Retina (tissue), 1 donor: ENCODE results near the gene TMEM186.
"Not testable (repeated sequence)": the region's sequence is repeated elsewhere in the genome, so short reads cannot be mapped to it uniquely, and the experiment has no call there.

Source experiments
- DNase-seq: peaks from one replicate; pipeline ENCODE4 v3.0.0-alpha.2; 2016

The TMEM186 gene

DNA sequence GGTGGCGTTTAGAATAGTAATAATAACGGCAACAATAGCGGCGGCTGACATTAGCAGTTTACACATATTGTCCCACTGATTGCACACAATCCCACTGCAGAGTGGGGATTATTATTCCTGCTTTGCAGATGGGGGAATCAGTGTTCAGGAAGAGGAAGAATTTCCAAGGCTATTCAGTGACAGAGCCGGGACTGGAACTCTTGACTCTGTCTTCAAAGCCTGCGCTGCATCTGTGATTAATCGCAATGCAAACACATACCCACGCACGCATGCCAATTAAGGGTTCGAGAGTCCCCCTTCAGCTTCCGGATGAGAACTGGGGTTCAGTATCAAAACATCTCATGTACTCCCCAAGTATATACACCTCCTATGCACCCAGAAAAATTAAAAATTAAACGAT, 29.2 kb downstream of the TMEM186 start:
- DNase-seq, result no peak

DNA sequence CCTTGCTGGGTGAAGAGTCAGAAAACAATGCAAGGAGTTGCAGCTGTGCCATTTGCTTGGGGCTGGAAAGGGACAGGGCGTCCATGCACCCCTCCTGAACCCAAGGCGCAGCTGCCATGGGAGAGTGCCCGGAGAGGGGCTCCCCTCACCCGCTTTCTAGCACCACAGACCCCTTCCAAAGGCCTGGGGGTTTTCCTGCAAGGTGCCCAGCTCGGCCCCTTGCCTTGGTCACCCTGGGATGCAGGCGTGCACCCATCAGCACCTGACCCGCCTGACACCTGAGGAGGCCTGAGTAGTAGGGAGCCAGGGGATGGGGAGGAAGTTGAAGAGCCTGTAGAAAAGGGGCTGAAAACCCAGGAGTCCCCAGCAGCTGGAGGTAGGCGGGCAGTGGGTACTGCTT, 30.3 kb downstream of the TMEM186 start:
- no peak for DNase-seq

DNA sequence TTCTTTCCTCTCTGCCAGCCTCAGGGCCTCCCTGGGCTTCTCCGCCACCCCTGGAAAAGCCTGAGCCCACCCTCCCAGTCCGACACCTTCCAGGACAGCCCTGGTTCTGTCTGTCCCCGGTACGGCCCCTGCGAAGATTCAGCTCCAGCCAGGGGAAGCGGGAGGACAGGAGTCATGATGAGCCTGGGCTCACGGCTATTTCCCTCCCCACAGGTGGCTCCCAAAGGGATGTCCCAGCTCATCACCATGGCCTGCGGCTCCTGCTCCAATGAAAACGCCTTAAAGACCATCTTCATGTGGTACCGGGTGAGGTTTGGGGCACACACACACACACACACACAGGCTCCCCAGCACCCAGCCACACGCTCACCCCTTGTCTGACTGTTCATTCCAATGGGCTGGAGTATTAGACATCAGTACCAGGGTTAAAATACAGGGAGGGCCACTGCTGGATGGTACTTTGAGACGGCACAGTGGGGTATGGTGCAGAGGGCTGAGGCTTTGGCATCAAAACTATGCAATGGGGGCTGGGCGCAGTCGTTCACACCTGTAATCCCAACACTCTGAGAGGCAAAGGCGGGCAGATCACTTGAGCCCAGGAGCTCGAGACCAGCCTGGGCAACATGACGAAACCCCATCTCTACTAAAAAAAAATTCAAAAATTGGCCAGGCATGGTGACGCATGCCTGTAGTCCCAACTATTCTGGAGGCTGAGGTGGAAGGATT, 32.8 kb downstream of the TMEM186 start:
- DNase-seq, result no peak

DNA sequence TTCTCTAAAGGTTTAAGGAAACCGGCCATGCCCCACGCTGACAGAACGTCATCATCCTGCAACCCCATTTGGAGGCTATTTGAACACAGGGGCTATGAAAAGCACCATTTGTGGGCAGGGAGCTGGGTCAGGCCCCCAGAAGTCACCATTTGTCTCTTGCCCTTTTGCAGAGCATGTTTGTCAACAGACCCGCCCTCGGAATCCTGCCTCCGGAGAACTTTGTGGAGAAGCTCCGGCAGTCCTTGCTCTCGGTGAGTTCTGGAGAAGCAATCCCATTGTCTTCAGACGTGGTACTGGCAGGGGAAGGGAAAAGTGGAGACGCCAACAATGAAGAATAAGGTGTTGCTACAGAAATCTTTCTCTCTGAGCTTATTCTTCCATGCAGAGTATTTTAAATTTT, 33.5 kb downstream of the TMEM186 start:
- DNase-seq, result no peak

DNA sequence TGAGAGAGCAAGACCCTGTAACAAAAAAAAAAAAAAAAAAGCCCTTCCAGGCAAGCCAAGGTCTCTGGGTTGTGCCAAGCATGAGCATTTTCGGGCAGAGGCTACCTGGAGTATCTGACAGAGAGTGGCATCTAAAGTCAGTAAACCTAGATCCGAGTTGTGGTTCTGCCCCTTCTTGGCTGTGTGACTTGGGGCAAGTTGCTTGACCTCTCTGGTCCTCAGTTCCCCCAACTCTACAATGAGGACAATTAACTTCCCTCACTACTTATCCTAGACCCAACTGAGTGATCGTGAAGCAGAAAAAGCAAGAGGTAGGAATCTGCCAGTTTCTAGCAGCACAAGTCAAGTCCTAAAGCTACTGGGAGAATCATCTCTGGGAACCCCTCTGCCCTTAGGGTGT, 34.4 kb downstream of the TMEM186 start:
- no peak for DNase-seq

DNA sequence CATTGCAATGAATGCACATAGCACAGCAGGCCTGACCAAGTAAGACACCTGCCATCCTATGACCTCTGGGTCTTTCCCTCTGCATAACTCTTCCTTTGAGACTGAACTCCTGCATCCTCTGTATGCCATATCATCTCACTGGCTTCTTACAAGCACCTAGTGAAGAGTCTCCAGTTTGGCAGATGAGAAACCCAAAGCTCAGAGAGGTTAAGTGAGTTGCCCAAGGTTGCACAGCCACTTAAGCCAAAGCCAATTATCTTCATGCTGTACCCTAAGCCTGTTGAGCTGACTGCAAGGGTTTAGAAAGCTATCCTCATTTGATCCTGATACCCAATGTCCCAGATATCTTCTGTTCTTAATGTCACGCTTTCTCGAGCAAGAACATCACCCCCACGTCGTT, 35.2 kb downstream of the TMEM186 start:
- DNase-seq, result no peak

DNA sequence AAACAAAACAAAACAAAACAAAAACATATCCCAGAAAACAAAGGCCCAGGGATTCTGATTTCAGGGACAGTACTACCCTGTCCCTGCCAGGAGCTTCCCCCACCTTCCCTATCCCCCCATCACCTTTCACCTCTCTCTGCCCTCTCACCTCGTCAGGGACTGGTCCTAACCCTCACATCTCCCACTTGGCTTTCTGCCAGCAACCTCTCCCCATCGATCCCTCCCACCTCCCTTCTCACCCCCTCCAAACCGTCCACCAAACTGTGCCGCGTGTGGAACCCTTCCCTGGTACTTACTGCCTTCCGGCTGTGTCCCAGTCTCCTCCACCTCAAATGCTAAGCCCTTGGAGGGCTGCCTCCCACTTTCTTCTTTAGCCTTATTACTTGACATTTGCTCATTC, 36.4 kb downstream of the TMEM186 start:
- no peak for DNase-seq

DNA sequence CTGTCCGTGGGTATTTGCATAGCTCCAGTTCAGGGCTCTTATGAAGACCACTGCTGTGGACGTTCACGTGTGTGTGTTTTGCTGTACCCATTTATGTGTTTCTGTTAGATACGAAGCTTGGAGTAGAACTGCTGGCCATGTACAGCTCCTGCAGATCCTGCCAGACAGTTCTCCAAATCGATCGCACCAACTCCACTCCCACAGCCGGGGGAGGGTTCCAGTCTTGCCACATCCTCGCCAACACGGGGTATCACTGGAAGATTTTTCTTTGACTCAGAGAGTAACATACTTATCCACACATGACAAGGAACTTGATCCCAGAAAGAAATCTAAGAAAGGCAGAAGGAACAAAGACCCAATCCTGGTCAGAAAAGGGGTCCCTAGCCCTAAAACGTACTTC, 37.4 kb downstream of the TMEM186 start:
- DNase-seq, result no peak

DNA sequence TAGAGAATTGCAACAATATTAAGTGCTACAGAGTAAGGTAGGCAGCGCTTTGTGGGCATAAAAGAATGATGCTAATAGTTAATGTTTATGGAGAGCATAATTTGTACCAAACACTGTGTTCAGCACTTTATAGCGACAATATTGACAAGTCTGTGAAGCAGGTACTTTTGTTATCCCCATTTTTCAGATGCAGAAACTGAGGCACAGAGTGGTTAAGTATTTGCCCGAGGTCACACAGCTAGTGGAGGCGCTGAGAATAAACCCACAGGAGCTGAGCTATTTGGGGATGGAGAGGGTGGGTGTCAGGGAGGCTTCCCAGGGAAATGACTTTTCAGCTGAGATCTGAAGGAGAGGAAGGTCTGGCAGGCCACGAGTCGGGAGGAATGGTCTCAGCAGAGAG, 39.4 kb downstream of the TMEM186 start:
- no peak for DNase-seq

DNA sequence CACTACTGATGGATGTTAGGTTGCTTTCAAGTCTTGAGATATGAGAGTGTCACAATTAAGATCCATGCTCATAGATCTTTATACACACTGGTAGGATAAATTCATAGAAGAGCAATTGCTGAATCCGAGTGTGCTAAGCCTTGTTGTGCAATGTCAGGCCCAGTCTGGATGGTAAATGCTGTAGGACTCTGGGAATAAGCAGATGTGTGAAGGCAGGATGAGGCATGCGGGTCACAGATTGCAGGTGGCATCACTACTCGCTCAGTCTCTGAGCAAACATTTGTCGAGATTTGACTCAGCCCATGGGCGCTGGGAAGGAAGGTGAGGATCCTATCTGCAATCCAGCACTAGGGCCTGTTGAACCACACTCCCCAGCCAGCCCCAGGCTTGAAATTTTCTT, 40.7 kb downstream of the TMEM186 start:
- DNase-seq, result no peak

DNA sequence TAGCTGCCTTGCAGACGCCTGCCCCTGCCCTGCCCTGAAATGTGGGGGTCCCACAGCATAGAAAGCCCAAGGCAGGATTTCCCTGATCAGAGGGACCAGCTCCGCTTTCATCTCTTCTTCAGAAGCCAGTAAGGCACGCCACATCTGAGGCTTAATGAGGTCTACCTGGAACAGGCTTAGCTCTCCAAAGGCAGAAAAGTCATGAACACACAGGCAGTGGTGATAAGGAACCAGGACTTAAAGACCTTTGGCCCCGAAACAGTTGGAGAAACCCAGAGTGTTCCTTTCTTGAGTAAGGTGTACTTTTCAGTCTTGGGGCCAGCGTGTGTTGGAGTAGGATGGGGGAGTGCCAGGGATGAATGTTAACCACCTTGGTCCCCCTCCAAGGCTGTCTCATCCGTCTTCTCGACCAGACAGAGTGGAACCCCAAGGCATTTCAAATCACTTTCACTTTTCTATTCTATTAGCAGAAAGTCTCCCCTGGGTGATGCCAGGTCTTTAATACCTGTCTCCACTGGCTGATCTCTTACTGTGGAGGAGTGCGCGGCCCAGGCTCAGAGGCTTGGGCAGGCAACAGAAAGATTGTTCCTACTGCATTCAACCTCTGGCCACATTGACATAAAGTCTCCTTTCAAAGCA, 43.9 kb downstream of the TMEM186 start:
- DNase-seq, result no peak

DNA sequence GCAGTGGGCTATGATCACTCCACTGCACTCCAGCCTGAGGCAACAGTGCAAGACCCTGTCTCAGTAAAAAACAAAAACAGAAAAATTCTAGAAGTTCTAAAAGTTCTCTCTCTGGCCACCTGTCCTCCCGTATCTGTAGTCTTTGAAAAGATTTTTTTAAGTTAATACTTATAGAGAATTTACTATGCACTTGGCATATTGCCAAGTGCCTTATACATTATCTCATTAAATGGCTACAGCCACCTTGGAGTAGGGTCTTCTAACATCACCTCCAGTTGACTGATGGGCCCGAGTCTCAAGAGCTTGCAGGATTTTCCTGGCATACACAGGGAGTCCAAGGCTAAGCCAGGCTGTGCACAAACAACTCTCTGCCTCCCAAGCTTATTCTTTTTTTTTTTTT, 44.7 kb downstream of the TMEM186 start:
- DNase-seq, result no peak

DNA sequence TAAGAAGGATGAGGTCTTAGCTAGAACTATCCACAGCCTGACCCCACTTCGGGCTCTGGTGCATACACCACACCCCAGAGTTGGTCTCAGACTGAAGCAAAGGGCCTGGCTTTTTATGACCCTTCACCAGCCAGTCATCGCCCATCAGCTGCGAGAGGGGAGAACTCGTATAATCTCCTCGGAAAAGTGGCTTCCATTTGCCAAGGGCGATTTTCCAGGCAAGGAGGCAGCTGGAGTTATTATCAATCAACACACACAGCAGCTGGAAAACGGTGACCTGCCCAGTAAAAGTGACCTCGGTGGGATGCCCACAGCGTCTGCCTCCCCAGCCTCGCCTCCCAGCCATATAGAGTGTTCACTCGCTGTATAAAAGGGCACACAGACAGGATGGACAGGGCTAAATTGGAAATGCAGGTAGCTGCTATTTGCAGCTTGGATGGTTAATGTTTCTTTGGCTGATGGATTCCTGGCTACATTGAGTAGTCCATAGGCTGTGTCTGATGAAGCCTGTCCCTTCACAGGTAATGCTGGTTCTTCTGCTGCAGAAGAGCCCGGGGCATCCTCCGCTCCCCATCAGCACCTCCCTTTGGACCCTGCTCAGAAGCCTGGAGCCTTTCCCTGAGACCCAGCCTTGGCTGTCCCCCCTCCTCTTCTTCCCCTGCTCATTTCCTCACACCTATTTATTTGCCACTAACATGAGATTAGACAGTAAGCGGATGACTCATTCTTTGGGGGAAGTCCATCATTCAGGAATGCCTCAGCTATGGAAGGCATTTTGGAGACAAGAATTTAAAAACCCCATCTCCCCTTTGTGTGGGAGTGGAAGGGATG, 45.7 kb downstream of the TMEM186 start:
- no peak for DNase-seq

DNA sequence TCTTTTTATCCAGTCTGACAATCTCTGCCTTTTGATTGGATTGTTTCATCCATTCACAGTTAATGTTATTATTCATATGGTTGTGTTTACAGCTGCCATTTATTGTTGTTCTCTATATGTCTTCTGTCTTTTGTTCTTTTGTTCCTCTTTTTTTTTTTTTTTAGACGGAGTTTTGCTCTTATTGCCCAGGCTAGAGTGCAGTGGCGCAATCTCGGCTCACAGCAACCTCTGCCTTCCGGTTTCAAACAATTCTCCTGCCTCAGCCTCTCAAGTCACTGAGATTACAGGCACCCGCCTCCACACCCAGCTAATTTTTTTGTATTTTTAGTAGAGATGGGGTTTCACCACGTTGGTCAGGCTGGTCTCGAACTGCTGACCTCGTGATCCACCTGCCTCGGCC, 48.5 kb downstream of the TMEM186 start:
- DNase-seq, result not testable (repeated sequence)
